CD4-positive, alpha-beta T cell treated with Interleukin-17A for 1 hour (primary cell): ENCODE measurements around the gene SURF4.
"Not testable (repeated sequence)": the region's sequence is repeated elsewhere in the genome, so short reads cannot be mapped to it uniquely, and the experiment has no call there.

Source experiments
- DNase-seq: peaks from one replicate; pipeline ENCODE4 v3.0.0-alpha.2; 2020

Gene SURF4

GRCh38 chr9:133396952-133397351 lies 21.1 kb upstream of the SURF4 start:
- no peak for DNase-seq

GRCh38 chr9:133394687-133395271 lies 18.9 kb upstream of the SURF4 start:
- no peak for DNase-seq

GRCh38 chr9:133393399-133393798 lies 17.5 kb upstream of the SURF4 start:
- no peak for DNase-seq

- not testable (repeated sequence) for DNase-seq
These were observed 16.4 kb upstream of the SURF4 start for GRCh38 chr9:133392308-133392707.

- DNase-seq: not testable (repeated sequence)
These were observed 15.6 kb upstream of the SURF4 start for GRCh38 chr9:133391449-133391848.

- DNase-seq: no peak
These were observed 14.9 kb upstream of the SURF4 start for GRCh38 chr9:133390713-133391112.

GRCh38 chr9:133389562-133389961 lies 13.7 kb upstream of the SURF4 start:
- DNase-seq: no peak

GRCh38 chr9:133389025-133389557 lies 13.2 kb upstream of the SURF4 start:
- DNase-seq: no peak

- no peak for DNase-seq
These were observed 11.8 kb upstream of the SURF4 start for GRCh38 chr9:133387680-133388079.

GRCh38 chr9:133386338-133386737 lies 10.5 kb upstream of the SURF4 start:
- no peak for DNase-seq

- DNase-seq: no peak
These were observed 9.6 kb upstream of the SURF4 start for GRCh38 chr9:133385452-133385851.

GRCh38 chr9:133384736-133385321 lies 9.0 kb upstream of the SURF4 start:
- DNase-seq: no peak

- DNase-seq: no peak
These were observed 7.6 kb upstream of the SURF4 start for GRCh38 chr9:133383438-133383837.

- no peak for DNase-seq
These were observed 6.8 kb upstream of the SURF4 start for GRCh38 chr9:133382507-133383141.

- DNase-seq: no peak
These were observed 4.9 kb upstream of the SURF4 start for GRCh38 chr9:133380734-133381133.

- no peak for DNase-seq
These were observed 3.6 kb upstream of the SURF4 start for GRCh38 chr9:133379153-133380086.

GRCh38 chr9:133378408-133378962 lies 2.6 kb upstream of the SURF4 start:
- DNase-seq: no peak

GRCh38 chr9:133377721-133378216 lies 1.9 kb upstream of the SURF4 start:
- no peak for DNase-seq

- DNase-seq: not testable (repeated sequence)
These were observed 1.4 kb upstream of the SURF4 start for GRCh38 chr9:133377280-133377679.

GRCh38 chr9:133375116-133375723 lies 640 bp downstream of the SURF4 start:
- no peak for DNase-seq

GRCh38 chr9:133374612-133375115 lies 1.2 kb downstream of the SURF4 start:
- DNase-seq: peak; percentile 62

- DNase-seq: no peak
These were observed 3.7 kb downstream of the SURF4 start for GRCh38 chr9:133372144-133372543.
